K562 (cell line): ENCODE results near the gene TANC1. TPM values are rescaled to one million over a fixed set of nuclear protein-coding genes. Genes with fewer than 3 reads are reported as not detected.

Experiments used
- EP400 ChIP-seq: fragments of 450-650 bp; IDR thresholded peaks from 2 replicates; pipeline ENCODE4 v1.6.1; 2017; ENCODE audit warnings: antibody characterized with exemption, mild to moderate bottlenecking, moderate library complexity
- HDAC6 ChIP-seq: IDR thresholded peaks from 2 replicates; pipeline ENCODE4 v1.6.1; 2012; ENCODE audit warnings: low read depth, mild to moderate bottlenecking, control low read depth, inconsistent platforms, low read length, moderate library complexity
- NR2C2 ChIP-seq, 2 experiments: fragments of 200-800 bp in 1 of 2; sonication (Bioruptor generic) in 1 of 2; sonication (generic) in 1 of 2; formaldehyde crosslinking in 1 of 2; IDR thresholded peaks; 2 replicates each; pipeline versions ENCODE4 v1.6.1 to v1.8.0; 2016 to 2022; ENCODE audit warnings: mild to moderate bottlenecking in 1 of 2, missing compliant biosample characterization in 1 of 2, missing genetic modification characterization in 1 of 2, missing genetic modification reagents in 1 of 2
- ZBTB12 ChIP-seq: fragments of 250-450 bp; sonication (Bioruptor Pico); IDR thresholded peaks from 2 replicates; pipeline ENCODE4 v1.4.0; 2020
- ZNF740 ChIP-seq, 3 experiments: fragments of 200-800 bp in 1 of 3; sonication (Bioruptor generic) in 1 of 3; sonication (generic) in 1 of 3; formaldehyde crosslinking in 1 of 3; IDR thresholded peaks; 2 replicates each; pipeline versions ENCODE4 v1.6.1 to v1.8.0; 2016 to 2022; ENCODE audit warnings: mild to moderate bottlenecking in 2 of 3, missing compliant biosample characterization in 2 of 3, missing genetic modification characterization in 2 of 3, missing genetic modification reagents in 1 of 3
- polyA plus RNA-seq, 8 experiments: library from polyadenylated mRNA; depleted of rRNA in 4 of 8; stranded (reverse) in 5 of 8; unstranded in 3 of 8; fragments of >200 nt; fragmentation: Nextera tagmentation in 2 of 8; fragmentation: Illumina TruSeq in 1 of 8; extraction: Ambion mirVana in 2 of 8; extraction: Trizol in 1 of 8; gene quantifications; 2 replicates each; pipeline versions ENCODE4 v1.2.1 to v1.2.3, GENCODE V29; 2011 to 2014; ENCODE audit warnings: inconsistent platforms in 1 of 8, missing spikeins in 1 of 8
- total RNA-seq, 7 experiments: library from RNA; depleted of rRNA in 6 of 7; stranded (reverse); fragments of >200 nt in 6 of 7; fragmentation: Illumina TruSeq in 2 of 7; extraction: Trizol in 2 of 7; gene quantifications; 2 replicates each; pipeline versions ENCODE4 v1.2.1 to v1.2.3, GENCODE V29; 2011 to 2021; ENCODE audit warnings: low replicate concordance in 1 of 7
- TF ChIP-seq, protein P1 (sequence below), 2 experiments: fragments of 450-650 bp in 1 of 2; sonication (generic) in 1 of 2; formaldehyde crosslinking in 1 of 2; IDR thresholded peaks; 2 replicates each; pipeline versions ENCODE4 v1.7.1 to v1.9.0; 2016 to 2022; ENCODE audit warnings: inconsistent platforms in 1 of 2, mild to moderate bottlenecking in 1 of 2, missing genetic modification reagents in 1 of 2
- TF ChIP-seq, protein P2 (sequence below): fragments of 200-800 bp; sonication (Bioruptor generic); IDR thresholded peaks from 2 replicates; pipeline ENCODE4 v1.6.1; 2016; ENCODE audit warnings: missing genetic modification characterization, missing compliant biosample characterization

The TANC1 gene
- total and polyA plus RNA-seq, 9 of the 15 experiments (the other 6 are each of a cell fraction or from before 2014, with no cell fraction given) = under 0.01 to 0.20 (median 0.07) TPM; not detected in 1

GRCh38 chr2:159226608-159227385, 258.4 kb downstream of the TANC1 start (continued):
- TF ChIP-seq, protein P1, sequence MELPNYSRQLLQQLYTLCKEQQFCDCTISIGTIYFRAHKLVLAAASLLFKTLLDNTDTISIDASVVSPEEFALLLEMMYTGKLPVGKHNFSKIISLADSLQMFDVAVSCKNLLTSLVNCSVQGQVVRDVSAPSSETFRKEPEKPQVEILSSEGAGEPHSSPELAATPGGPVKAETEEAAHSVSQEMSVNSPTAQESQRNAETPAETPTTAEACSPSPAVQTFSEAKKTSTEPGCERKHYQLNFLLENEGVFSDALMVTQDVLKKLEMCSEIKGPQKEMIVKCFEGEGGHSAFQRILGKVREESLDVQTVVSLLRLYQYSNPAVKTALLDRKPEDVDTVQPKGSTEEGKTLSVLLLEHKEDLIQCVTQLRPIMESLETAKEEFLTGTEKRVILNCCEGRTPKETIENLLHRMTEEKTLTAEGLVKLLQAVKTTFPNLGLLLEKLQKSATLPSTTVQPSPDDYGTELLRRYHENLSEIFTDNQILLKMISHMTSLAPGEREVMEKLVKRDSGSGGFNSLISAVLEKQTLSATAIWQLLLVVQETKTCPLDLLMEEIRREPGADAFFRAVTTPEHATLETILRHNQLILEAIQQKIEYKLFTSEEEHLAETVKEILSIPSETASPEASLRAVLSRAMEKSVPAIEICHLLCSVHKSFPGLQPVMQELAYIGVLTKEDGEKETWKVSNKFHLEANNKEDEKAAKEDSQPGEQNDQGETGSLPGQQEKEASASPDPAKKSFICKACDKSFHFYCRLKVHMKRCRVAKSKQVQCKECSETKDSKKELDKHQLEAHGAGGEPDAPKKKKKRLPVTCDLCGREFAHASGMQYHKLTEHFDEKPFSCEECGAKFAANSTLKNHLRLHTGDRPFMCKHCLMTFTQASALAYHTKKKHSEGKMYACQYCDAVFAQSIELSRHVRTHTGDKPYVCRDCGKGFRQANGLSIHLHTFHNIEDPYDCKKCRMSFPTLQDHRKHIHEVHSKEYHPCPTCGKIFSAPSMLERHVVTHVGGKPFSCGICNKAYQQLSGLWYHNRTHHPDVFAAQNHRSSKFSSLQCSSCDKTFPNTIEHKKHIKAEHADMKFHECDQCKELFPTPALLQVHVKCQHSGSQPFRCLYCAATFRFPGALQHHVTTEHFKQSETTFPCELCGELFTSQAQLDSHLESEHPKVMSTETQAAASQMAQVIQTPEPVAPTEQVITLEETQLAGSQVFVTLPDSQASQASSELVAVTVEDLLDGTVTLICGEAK (IDR thresholded peaks at IDR 0.05) = peak; percentile 99
- TF ChIP-seq, protein P1 (CRISPR knock-in tag; IDR thresholded peaks at IDR 0.05) = peak; percentile 97
- TF ChIP-seq ZBTB12 (CRISPR knock-in tag) = no peak
- TF ChIP-seq ZNF740 (CRISPR knock-in tag; IDR thresholded peaks at IDR 0.05) = no peak
- no peak for TF ChIP-seq ZNF740 (tag; IDR thresholded peaks at IDR 0.05)
- TF ChIP-seq, protein P2, sequence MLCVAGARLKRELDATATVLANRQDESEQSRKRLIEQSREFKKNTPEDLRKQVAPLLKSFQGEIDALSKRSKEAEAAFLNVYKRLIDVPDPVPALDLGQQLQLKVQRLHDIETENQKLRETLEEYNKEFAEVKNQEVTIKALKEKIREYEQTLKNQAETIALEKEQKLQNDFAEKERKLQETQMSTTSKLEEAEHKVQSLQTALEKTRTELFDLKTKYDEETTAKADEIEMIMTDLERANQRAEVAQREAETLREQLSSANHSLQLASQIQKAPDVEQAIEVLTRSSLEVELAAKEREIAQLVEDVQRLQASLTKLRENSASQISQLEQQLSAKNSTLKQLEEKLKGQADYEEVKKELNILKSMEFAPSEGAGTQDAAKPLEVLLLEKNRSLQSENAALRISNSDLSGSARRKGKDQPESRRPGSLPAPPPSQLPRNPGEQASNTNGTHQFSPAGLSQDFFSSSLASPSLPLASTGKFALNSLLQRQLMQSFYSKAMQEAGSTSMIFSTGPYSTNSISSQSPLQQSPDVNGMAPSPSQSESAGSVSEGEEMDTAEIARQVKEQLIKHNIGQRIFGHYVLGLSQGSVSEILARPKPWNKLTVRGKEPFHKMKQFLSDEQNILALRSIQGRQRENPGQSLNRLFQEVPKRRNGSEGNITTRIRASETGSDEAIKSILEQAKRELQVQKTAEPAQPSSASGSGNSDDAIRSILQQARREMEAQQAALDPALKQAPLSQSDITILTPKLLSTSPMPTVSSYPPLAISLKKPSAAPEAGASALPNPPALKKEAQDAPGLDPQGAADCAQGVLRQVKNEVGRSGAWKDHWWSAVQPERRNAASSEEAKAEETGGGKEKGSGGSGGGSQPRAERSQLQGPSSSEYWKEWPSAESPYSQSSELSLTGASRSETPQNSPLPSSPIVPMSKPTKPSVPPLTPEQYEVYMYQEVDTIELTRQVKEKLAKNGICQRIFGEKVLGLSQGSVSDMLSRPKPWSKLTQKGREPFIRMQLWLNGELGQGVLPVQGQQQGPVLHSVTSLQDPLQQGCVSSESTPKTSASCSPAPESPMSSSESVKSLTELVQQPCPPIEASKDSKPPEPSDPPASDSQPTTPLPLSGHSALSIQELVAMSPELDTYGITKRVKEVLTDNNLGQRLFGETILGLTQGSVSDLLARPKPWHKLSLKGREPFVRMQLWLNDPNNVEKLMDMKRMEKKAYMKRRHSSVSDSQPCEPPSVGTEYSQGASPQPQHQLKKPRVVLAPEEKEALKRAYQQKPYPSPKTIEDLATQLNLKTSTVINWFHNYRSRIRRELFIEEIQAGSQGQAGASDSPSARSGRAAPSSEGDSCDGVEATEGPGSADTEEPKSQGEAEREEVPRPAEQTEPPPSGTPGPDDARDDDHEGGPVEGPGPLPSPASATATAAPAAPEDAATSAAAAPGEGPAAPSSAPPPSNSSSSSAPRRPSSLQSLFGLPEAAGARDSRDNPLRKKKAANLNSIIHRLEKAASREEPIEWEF = no peak
- no peak for TF ChIP-seq NR2C2 (CRISPR knock-in tag; IDR thresholded peaks at IDR 0.05)
- TF ChIP-seq NR2C2 (tag; IDR thresholded peaks at IDR 0.05) = peak; percentile 72; the same call in 1 of the 2 replicates
- TF ChIP-seq HDAC6 = no peak
- TF ChIP-seq EP400 = 0 out of 2 replicates have a peak, but pooled peaks have one; percentile 16
